GM18508 (cell line): ENCODE results near the gene GUCY2C.

Experiments used
- ATAC-seq: cut with Tn5 transposase; IDR thresholded peaks from one replicate; pipeline ENCODE4 v1.9.1; 2021; ENCODE audit warnings: moderate number of reproducible peaks; ENCODE audit not compliant: insufficient read depth, unreplicated experiment

Gene GUCY2C

GRCh38 chr12:14576896-14577295 is 119.5 kb downstream of the GUCY2C start:
- no peak for ATAC-seq

GRCh38 chr12:14575585-14575984 is 120.8 kb downstream of the GUCY2C start:
- no peak for ATAC-seq

- no peak for ATAC-seq
Observed at GRCh38 chr12:14573118-14573517, 123.3 kb downstream of the GUCY2C start.

- ATAC-seq, result no peak
Observed at GRCh38 chr12:14572401-14572800, 124.0 kb downstream of the GUCY2C start.

- ATAC-seq, result no peak
Observed at GRCh38 chr12:14571779-14572178, 124.6 kb downstream of the GUCY2C start.

GRCh38 chr12:14570231-14570630 is 126.2 kb downstream of the GUCY2C start:
- no peak for ATAC-seq

GRCh38 chr12:14567351-14568162 is 128.8 kb downstream of the GUCY2C start, which contains the start of gene PLBD1:
Gene PLBD1, minus strand, starts transcription at chr12:14567883. Its CDS starts 187 bp downstream, at chr12:14567696.
- no peak for ATAC-seq

- ATAC-seq, result no peak
Observed at GRCh38 chr12:14564336-14564959, 132.0 kb downstream of the GUCY2C start.

GRCh38 chr12:14563046-14563445 is 133.4 kb downstream of the GUCY2C start:
- ATAC-seq, result no peak
